DMS 273 (cell line): ENCODE measurements around the gene BUD13.
"Not testable (repeated sequence)": the region's sequence is repeated elsewhere in the genome, so short reads cannot be mapped to it uniquely, and the experiment has no call there.

Experiments used
- DNase-seq: peaks from one replicate; lab custom pipeline; 2025; ENCODE audit not compliant: unreplicated experiment; lab: John Stamatoyannopoulos, UW

Gene BUD13

DNA sequence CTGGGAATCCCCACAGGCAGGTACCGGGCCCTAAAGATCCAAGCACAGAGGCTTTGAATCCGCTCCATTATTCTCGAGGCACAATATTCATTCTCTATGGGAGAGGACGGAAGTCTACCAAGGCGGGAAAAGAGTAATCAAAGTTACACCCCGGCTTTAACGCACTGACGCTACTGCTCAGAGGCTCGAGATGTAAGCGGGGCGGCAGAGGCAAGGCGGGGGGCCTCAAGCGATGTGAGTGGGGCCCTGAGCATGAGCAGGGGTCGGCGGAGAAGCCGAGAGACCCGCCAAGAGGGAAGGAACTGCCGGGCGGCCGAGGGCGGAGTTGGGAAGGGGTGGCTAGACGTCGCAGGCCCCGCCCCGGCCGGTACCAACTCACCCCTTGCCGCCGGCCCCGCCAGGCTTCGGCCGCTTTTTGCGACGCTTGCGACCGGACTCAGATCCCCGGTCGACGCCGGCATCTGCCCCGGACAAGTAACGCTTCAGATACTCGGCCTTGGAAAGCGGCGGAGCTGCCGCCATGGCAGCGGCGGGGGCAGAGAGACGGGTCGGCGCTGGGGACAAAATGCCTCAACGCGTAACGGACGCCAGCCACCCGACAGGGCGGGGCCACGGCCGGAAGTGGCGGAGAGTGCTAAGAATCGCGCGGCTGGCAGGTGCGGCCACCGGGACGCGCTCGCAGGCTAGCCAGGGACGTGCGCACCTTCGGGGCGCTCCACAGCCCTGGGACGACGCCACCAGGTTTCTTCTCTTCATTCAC, at the start of gene BUD13:
BUD13 (minus strand) TSS at position 545 of the 760 bp plus-strand sequence; CDS start at position 522, 23 bp downstream.
- peak; percentile 92 for DNase-seq

GRCh38 chr11:116822575-116822974, 49.8 kb upstream of the BUD13 start:
- DNase-seq = no peak

- DNase-seq = no peak
Measured at GRCh38 chr11:116821050-116821918, 48.5 kb upstream of the BUD13 start.

GRCh38 chr11:116819049-116819448, 46.3 kb upstream of the BUD13 start:
- DNase-seq = no peak

- DNase-seq = no peak
Measured at GRCh38 chr11:116814502-116814901, 41.7 kb upstream of the BUD13 start.

DNA sequence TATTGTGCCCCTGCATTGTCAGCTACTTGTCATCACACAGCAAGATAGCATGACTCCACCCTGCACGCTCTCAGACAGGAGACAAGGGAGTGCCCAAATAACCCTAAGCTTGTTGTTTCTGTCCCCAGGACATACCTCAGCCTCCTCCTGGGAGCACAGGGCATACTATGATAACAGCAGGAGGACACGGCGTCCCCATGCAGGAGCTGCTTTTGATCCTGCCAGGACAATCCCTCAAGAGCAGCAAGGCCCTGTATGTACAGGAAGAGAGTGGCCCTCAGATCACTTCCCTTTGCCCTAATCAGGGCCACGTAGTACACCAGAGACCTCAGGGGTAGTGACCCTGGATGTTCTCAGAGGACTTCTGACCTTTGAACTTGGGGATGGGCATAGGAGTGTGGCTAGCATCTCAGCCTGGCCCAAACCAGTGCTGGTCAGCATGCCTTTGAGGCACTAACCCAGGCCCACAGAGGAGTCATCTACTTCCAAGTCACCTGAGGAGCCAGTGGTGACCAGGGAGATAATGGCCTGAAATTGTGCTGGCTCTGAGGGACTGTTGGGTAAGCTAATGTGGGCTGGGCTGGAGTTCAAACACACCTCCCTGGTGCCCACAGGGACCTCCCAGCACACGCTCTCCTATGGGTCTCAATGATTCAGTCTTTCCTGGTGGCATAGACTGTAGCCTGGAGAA, 41.1 kb upstream of the BUD13 start:
- no peak for DNase-seq

DNA sequence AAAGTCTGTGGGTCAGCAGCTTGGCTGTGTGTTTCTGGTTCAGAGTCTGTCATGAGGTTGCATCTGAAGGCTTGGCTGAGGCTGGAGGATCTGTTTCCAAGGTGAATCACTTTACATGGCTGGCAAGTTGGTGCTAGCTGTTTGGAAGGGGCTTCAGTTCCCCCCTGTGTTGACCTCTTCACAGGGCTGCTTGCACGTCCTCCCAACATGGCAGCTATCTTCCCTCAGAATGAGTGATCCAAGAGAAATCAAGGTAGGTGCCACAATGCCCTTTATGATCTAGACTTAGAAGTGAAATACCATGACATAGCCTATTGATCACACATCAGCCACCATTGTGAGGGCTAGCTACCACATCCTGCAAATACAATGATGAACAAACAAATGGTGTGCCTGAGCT, 40.4 kb upstream of the BUD13 start:
- no peak for DNase-seq

- no peak for DNase-seq
Measured at GRCh38 chr11:116812109-116812508, 39.3 kb upstream of the BUD13 start.

- no peak for DNase-seq
Measured at GRCh38 chr11:116811194-116811593, 38.4 kb upstream of the BUD13 start.

DNA sequence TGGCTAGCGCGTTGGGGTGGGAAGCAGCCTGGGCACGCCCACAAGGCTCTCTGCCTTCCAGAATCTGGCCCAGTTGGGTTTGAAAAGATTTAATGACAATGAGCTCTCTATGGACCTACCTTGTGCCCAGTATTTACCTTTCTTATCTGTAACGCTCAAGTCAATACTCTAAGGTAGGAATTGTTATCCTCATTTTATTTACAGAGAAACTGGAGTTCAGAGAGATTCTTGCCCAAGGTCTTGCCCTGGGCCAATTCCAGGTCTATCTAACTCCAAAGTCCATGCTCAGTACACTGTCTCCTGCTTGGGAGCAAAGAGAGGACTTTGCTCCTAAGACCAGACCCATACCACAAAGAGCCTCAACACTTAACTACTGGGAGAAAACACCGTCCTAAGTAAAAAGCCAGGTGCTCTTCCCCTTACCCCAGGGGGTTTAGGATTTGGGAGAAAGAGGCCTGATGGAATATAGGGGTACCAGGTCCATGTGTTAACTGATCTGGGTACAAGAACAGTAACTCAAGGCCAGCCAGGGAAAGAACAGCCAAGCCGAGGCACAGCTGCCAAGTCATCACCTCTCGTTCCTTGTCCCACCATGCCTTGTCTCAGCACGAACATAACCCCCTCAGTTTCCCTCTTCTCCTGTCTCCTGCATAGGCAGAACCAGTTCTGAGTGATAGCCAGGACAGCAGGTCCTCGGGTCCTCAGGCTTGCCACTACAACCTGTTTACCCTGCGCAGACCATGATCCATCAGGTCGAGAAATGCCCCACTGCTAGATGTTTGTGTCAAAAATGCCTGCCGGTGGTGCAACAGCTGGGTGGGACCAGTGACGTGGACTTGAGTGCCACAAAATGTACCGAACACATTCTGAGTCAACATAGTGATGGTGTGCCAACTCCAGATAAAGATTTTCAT, 35.7 kb upstream of the BUD13 start:
- no peak for DNase-seq

DNA sequence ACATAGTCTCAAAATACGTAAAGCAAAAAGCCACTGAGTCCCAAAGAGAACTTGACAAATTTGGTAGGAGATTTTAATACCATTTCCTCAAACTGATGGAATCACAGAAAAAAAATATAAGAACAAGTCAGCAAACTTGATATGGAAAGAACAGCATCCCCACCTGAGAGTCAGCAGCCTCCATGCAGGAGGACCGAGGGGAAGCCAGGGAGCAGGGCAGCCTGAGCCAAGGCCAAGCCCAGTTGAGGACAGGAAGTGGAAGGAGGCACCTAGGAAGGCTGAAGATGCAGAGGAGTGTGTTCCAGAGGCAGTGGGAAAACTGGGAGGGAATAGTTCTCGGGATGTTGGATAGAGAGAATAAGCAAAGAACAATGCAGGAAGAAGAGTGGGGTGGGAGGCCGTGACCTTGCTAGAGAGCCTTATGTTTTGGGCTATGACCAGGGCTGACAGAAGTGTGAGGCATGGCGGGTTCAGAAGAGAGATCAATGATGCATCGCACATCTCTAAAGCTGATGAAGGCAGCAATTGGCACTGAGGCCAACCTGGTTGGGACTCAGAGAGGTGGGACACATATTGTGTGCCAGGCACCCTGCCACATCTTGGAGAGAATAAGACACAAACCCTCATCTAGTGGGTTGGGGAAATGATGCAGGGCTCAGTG, 34.9 kb upstream of the BUD13 start:
- DNase-seq = no peak

- DNase-seq = no peak
Measured at GRCh38 chr11:116804001-116804400, 31.2 kb upstream of the BUD13 start.

GRCh38 chr11:116801662-116802061, 28.9 kb upstream of the BUD13 start:
- DNase-seq = not testable (repeated sequence)

GRCh38 chr11:116800610-116801009, 27.8 kb upstream of the BUD13 start:
- no peak for DNase-seq

- no peak for DNase-seq
Measured at GRCh38 chr11:116798368-116798767, 25.6 kb upstream of the BUD13 start.

GRCh38 chr11:116797816-116798215, 25.0 kb upstream of the BUD13 start:
- no peak for DNase-seq

DNA sequence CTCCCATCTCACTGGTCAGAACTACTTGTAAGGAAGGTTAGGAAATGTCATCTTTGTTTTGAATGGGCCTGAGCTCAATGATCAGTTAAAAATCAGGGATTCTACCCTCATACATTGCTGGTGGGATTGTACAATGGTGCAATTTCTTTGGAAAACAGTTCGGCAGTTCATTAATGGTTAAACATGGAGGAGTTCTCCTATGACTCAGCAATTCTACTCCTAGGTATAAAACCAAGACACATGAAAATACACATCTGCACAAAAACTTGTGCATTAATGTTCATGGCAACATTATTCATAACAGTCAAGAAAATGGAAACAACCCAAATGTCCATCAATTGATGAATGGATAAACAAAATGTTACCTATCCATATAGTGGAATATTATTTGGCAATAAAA, 23.8 kb upstream of the BUD13 start:
- no peak for DNase-seq

- no peak for DNase-seq
Measured at GRCh38 chr11:116794851-116795250, 22.1 kb upstream of the BUD13 start.

GRCh38 chr11:116793772-116794097, 20.9 kb upstream of the BUD13 start:
- peak; percentile 19 for DNase-seq
